ENCODE results near the gene LARGE1.

DNA sequence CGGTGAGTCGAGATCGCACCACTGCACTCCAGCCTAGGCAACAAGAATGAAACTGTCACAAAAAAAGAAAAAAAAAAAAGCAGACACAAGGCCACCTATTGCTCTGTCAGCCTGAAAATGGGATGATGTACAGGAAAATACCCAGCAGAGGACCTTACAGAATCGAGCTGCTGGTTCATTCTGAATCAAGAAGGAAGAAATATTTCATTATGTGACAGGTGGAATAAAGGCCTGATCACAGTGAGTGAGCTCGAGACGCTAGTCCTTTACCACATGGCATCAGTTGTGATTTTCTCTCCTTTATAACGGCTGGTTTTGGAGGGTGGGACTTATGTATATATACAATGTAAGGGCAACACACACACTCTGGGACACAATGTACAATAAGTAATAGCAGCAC lies 340.0 kb downstream of the LARGE1 start:
- TF ChIP-seq CTCF (IDR thresholded peaks at IDR 0.05) (no peak), POLR2A (IDR thresholded peaks at IDR 0.05) (no peak)

Data from uterus (tissue), 2 donors.